GM12872 (cell line): ENCODE results near the gene TIPARP.

Experiments
- CTCF ChIP-seq: IDR thresholded peaks from 3 replicates; pipeline ENCODE4 v1.5.1; 2011; ENCODE audit warnings: low read depth, mild to moderate bottlenecking, low read length, moderate library complexity; ENCODE audit not compliant: insufficient read depth

Gene TIPARP

GRCh38 chr3:156674046-156674910 is at the start of gene TIPARP:
TIPARP (plus strand) TSS chr3:156674590; CDS start chr3:156677698, 3,108 bp downstream.
- peak; percentile 84 for TF ChIP-seq CTCF

- no peak for TF ChIP-seq CTCF
Observed at GRCh38 chr3:156626104-156626503, 48.3 kb upstream of the TIPARP start.

- TF ChIP-seq CTCF: no peak
Observed at GRCh38 chr3:156627946-156628569, 46.3 kb upstream of the TIPARP start.

- TF ChIP-seq CTCF: no peak
Observed at GRCh38 chr3:156628836-156629618, 45.4 kb upstream of the TIPARP start.

GRCh38 chr3:156630081-156630772 is 44.2 kb upstream of the TIPARP start:
- TF ChIP-seq CTCF: no peak

- TF ChIP-seq CTCF: no peak
Observed at GRCh38 chr3:156630773-156631093, 43.7 kb upstream of the TIPARP start.

- no peak for TF ChIP-seq CTCF
Observed at GRCh38 chr3:156631323-156631722, 43.1 kb upstream of the TIPARP start.
